GM12878 (cell line): ENCODE data around the gene KIFC3. TPM values are rescaled to one million over a fixed set of nuclear protein-coding genes. Genes with fewer than 3 reads are reported as not detected.

Experiments used
- ATAC-seq: fragments of 200-7000 bp; cut with Tn5 transposase; 3 replicates; pipeline ENCODE4 v1.9.1; 2020; ENCODE audit warnings: mild to moderate bottlenecking, moderate library complexity
- BruUV-seq: library from RNA; stranded (reverse); fragments of 400-500 nt; replicated peaks from 2 replicates; lab custom pipeline; 2021; lab: Mats Ljungman, UMichigan
- CTCF ChIA-PET: fragments of 300-600 bp; sonication (Branson Sonifier 250); formaldehyde crosslinking; extraction: SDS; loops from one replicate; lab custom pipeline; 2021; ENCODE audit warnings: inconsistent platforms; lab: Yijun Ruan, JAX
- POLR2A ChIA-PET: fragments of 350-600 bp; formaldehyde crosslinking; extraction: SDS; loops from one replicate; lab custom pipeline; 2021; ENCODE audit warnings: inconsistent platforms; lab: Charles Lee
- RAD21 ChIA-PET: fragments of 300-600 bp; sonication (Branson Sonifier 250); formaldehyde crosslinking; loops from one replicate; lab custom pipeline; 2023; ENCODE audit warnings: antibody characterized with exemption; ENCODE audit not compliant: unreplicated experiment; lab: Charles Lee
- SMC1A ChIA-PET: fragments of 300-600 bp; sonication (Branson Sonifier 250); formaldehyde crosslinking; loops from one replicate; lab custom pipeline; 2023; ENCODE audit not compliant: unreplicated experiment, uncharacterized antibody; lab: Charles Lee
- DNase-seq: peaks from one replicate; pipeline ENCODE4 v3.0.0-alpha.2; 2011; ENCODE audit warnings: low read depth, low spot score
- FAIRE-seq: peaks from 3 replicates; lab custom pipeline; 2011; peaks lifted over from hg19 to GRCh38; lab: Jason Lieb, UNC
- H2AFZ ChIP-seq: 2 replicates; pipeline ENCODE4 v1.6.0; 2011; ENCODE audit warnings: low read depth, low read length, control low read depth; ENCODE audit not compliant: control insufficient read depth
- H3K27ac ChIP-seq: 2 replicates; pipeline ENCODE4 v1.5.1; 2011; ENCODE audit warnings: control low read depth; ENCODE audit not compliant: control insufficient read depth, insufficient read depth
- H3K27me3 ChIP-seq, 2 experiments: replicated peaks in 1 of 2; 2 replicates each; pipeline versions ENCODE4 v1.6.0 to v1.6.1; 2011; ENCODE audit warnings: low read length in 1 of 2; ENCODE audit not compliant: control insufficient read depth in 2 of 2, insufficient read depth in 2 of 2
- H3K36me3 ChIP-seq, 2 experiments: 2 replicates each; pipeline ENCODE4 v1.5.1; 2011; ENCODE audit warnings: low read length in 1 of 2; ENCODE audit not compliant: control insufficient read depth in 2 of 2, insufficient read depth in 2 of 2
- H3K4me1 ChIP-seq: 2 replicates; pipeline ENCODE4 v1.6.1; 2011; ENCODE audit warnings: mild to moderate bottlenecking, low read length, moderate library complexity, mixed read lengths; ENCODE audit not compliant: control insufficient read depth, insufficient read depth
- H3K4me2 ChIP-seq: 2 replicates; pipeline ENCODE4 v1.6.0; 2011; ENCODE audit warnings: control low read depth; ENCODE audit not compliant: control insufficient read depth, insufficient read depth
- H3K4me3 ChIP-seq: fragments of 200-600 bp; sonication (generic); 2 replicates; pipeline ENCODE4 v1.5.1; 2016
- H3K79me2 ChIP-seq: 2 replicates; pipeline ENCODE4 v1.6.0; 2011; ENCODE audit warnings: low read length; ENCODE audit not compliant: control insufficient read depth, insufficient read depth
- H3K9ac ChIP-seq: 2 replicates; pipeline ENCODE4 v1.8.0; 2011; ENCODE audit warnings: low read length, control low read depth, mixed read lengths; ENCODE audit not compliant: control insufficient read depth, insufficient read depth
- H3K9me3 ChIP-seq: replicated peaks from 3 replicates; pipeline ENCODE4 v1.5.1; 2011; ENCODE audit warnings: mild to moderate bottlenecking, low read length; ENCODE audit not compliant: control insufficient read depth, insufficient read depth
- H4K20me1 ChIP-seq: 2 replicates; pipeline ENCODE4 v1.6.0; 2011; ENCODE audit not compliant: control insufficient read depth, insufficient read depth
- POLR2AphosphoS5 ChIP-seq: IDR thresholded peaks from 2 replicates; pipeline ENCODE4 v1.6.1; 2011; ENCODE audit warnings: mild to moderate bottlenecking, low read length, inconsistent platforms
- WGBS: methylation state at CpG from one replicate; pipeline ENCODE4 v1.1.6; 2016; ENCODE audit warnings: low lambda C conversion rate; ENCODE audit not compliant: insufficient replicate concordance, insufficient coverage; ENCODE audit errors: missing lambda C conversion rate; 5-methylcytosine and 5-hydroxymethylcytosine counted together
- in situ Hi-C: fragments of 300-500 bp; cut with MboI; formaldehyde crosslinking; loops from 9 replicates; pipeline ENCODE4 v1.14.3; 2018; ENCODE audit warnings: mixed read lengths
- intact Hi-C: fragments of 100-400 bp; cut with micrococcal nuclease; formaldehyde crosslinking; loops from one replicate; pipeline ENCODE4 v1.14.2; 2022; ENCODE audit not compliant: unreplicated experiment
- polyA plus RNA-seq, 11 experiments: library from polyadenylated mRNA; depleted of rRNA in 4 of 11; unstranded in 6 of 11; stranded (reverse) in 5 of 11; fragments of >200 nt; fragmentation: Nextera tagmentation in 4 of 11; fragmentation: Illumina TruSeq in 1 of 11; extraction: Ambion mirVana in 4 of 11; extraction: Trizol in 1 of 11; gene quantifications; 1 replicate in 1 of 11; 2 replicates in 10 of 11; pipeline versions ENCODE4 v1.2.1 to v1.2.3, GENCODE V29; 2011 to 2016; ENCODE audit warnings: inconsistent platforms in 2 of 11, missing spikeins in 2 of 11, low read depth in 1 of 11
- total RNA-seq, 4 experiments: library from RNA; depleted of rRNA in 3 of 4; stranded (reverse); fragments of >200 nt in 3 of 4; fragmentation: Illumina TruSeq in 1 of 4; extraction: Trizol in 1 of 4; gene quantifications; 2 replicates each; pipeline versions ENCODE4 v1.2.1 to v1.2.3, GENCODE V29; 2013 to 2021
- TF ChIP-seq, protein P1 (sequence below): IDR thresholded peaks from 2 replicates; pipeline ENCODE4 v1.6.1; 2011; ENCODE audit warnings: borderline replicate concordance, low read depth, mild to moderate bottlenecking, moderate library complexity, low read length; ENCODE audit not compliant: insufficient read depth, poor library complexity, severe bottlenecking
- TF ChIP-seq, protein P2 (sequence below): fragments of 450-650 bp; IDR thresholded peaks from 2 replicates; pipeline ENCODE4 v1.6.1; 2017; ENCODE audit warnings: borderline replicate concordance
- TF ChIP-seq, protein P3 (sequence below): IDR thresholded peaks from 2 replicates; pipeline ENCODE4 v1.6.1; 2012; ENCODE audit warnings: improper control_type of control experiment, low read depth, low read length; ENCODE audit not compliant: insufficient replicate concordance

Gene KIFC3
- total and polyA plus RNA-seq, 10 of the 15 experiments (the other 5 are each of a cell fraction or from before 2014, with no cell fraction given) = 0.22 to 1.3 (median 0.26) TPM; not detected in 3

DNA sequence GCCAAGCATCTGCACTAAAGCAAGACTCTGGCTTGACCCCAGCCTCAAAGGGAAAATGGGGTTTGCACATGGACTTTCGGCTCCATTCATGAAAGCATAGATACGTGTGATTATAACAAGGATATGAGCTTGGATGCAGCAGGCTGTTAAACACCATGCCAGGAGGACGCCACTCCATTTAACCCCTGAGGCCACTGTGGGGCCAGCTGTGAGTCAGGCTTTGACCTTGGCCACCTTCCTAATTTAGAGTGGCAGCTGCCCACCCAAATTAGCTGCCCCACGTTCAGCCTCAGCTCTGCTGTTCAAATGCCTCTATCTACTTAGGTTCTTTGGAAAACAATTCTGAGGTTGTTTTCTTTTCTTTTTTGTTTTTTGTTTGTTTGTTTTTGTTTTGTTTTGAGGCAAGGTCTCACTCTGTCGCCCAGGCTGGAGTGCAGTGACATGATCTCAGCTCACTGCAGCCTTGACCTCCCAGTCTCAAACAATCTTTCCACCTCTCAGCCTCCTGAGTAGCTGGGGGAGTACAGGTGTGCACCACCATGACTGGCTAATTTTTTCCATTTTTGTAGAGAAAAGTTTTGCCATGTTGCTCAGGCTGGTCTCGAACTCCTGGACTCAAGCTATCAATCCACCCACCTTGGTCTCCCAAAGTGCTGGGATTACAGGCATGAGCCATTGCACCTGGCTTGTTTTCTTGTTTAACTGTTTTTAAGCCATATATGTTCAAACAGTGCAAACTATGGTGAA lies 23.2 kb upstream of the KIFC3 start:
- ChIA-PET RAD21 (no interaction called here), POLR2A (no interaction called here)
- TF ChIP-seq, protein P1, sequence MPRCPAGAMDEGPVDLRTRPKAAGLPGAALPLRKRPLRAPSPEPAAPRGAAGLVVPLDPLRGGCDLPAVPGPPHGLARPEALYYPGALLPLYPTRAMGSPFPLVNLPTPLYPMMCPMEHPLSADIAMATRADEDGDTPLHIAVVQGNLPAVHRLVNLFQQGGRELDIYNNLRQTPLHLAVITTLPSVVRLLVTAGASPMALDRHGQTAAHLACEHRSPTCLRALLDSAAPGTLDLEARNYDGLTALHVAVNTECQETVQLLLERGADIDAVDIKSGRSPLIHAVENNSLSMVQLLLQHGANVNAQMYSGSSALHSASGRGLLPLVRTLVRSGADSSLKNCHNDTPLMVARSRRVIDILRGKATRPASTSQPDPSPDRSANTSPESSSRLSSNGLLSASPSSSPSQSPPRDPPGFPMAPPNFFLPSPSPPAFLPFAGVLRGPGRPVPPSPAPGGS = no peak
- no peak for TF ChIP-seq POLR2AphosphoS5
- TF ChIP-seq, protein P2, sequence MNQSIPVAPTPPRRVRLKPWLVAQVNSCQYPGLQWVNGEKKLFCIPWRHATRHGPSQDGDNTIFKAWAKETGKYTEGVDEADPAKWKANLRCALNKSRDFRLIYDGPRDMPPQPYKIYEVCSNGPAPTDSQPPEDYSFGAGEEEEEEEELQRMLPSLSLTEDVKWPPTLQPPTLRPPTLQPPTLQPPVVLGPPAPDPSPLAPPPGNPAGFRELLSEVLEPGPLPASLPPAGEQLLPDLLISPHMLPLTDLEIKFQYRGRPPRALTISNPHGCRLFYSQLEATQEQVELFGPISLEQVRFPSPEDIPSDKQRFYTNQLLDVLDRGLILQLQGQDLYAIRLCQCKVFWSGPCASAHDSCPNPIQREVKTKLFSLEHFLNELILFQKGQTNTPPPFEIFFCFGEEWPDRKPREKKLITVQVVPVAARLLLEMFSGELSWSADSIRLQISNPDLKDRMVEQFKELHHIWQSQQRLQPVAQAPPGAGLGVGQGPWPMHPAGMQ = no peak
- TF ChIP-seq, protein P3, sequence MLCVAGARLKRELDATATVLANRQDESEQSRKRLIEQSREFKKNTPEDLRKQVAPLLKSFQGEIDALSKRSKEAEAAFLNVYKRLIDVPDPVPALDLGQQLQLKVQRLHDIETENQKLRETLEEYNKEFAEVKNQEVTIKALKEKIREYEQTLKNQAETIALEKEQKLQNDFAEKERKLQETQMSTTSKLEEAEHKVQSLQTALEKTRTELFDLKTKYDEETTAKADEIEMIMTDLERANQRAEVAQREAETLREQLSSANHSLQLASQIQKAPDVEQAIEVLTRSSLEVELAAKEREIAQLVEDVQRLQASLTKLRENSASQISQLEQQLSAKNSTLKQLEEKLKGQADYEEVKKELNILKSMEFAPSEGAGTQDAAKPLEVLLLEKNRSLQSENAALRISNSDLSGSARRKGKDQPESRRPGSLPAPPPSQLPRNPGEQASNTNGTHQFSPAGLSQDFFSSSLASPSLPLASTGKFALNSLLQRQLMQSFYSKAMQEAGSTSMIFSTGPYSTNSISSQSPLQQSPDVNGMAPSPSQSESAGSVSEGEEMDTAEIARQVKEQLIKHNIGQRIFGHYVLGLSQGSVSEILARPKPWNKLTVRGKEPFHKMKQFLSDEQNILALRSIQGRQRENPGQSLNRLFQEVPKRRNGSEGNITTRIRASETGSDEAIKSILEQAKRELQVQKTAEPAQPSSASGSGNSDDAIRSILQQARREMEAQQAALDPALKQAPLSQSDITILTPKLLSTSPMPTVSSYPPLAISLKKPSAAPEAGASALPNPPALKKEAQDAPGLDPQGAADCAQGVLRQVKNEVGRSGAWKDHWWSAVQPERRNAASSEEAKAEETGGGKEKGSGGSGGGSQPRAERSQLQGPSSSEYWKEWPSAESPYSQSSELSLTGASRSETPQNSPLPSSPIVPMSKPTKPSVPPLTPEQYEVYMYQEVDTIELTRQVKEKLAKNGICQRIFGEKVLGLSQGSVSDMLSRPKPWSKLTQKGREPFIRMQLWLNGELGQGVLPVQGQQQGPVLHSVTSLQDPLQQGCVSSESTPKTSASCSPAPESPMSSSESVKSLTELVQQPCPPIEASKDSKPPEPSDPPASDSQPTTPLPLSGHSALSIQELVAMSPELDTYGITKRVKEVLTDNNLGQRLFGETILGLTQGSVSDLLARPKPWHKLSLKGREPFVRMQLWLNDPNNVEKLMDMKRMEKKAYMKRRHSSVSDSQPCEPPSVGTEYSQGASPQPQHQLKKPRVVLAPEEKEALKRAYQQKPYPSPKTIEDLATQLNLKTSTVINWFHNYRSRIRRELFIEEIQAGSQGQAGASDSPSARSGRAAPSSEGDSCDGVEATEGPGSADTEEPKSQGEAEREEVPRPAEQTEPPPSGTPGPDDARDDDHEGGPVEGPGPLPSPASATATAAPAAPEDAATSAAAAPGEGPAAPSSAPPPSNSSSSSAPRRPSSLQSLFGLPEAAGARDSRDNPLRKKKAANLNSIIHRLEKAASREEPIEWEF = no peak

More for the DNA sequence above, 23.2 kb upstream of the KIFC3 start:
- Histone ChIP-seq H2AFZ (no peak overlapping the region), H3K4me3 (no peak overlapping the region), H3K27ac (no peak overlapping the region), H3K27me3 (peaks cover 0 to 4% of the 10 kb centered on the region in 2 experiments; a peak in 2 of 4 replicates), H3K9ac (no peak overlapping the region), H3K4me1 (no peaks in the 10 kb centered on the region), H3K4me2 (no peak overlapping the region), H3K9me3 (no peaks in the 10 kb centered on the region), H3K79me2 (no peaks in the 10 kb centered on the region), H3K36me3 (no peaks in the 10 kb centered on the region), H4K20me1 (no peaks in the 10 kb centered on the region)
- ATAC-seq (no peak), FAIRE-seq (no peak), DNase-seq (no peak)
- ChIA-PET CTCF (no interaction called here), SMC1A (no interaction called here)
- 9% methylated on average over 6 of the region's 6 CpGs for WGBS
- no TSS peak for BruUV-seq
- intact Hi-C loops = no loop called here
- in situ Hi-C loops = no loop called here
